ENCODE results near the gene MED29.
A peak's percentile ranks its signal among the peaks of the same experiment; 100 is the strongest.

The MED29 gene

DNA sequence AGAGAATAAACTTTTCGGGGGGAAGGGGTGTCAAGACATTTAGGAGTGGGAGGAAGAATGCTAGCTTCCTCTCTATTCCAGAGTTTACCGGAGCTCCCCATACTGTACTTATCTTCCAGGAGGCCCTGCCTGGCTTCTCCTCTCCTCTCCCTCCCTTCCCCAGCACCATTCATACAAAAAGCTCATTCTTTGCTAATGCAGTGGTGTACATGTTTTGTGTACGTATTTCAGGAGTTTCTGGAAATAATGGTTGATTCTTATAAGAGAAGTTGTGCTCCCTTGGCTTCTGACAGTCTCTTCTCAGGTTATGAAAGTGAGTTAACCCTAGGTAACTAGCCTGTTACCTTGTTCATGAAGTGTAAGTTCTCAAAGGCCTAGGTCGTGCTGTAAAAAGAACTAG lies 41.9 kb upstream of the MED29 start:
- TF ChIP-seq, protein P1, sequence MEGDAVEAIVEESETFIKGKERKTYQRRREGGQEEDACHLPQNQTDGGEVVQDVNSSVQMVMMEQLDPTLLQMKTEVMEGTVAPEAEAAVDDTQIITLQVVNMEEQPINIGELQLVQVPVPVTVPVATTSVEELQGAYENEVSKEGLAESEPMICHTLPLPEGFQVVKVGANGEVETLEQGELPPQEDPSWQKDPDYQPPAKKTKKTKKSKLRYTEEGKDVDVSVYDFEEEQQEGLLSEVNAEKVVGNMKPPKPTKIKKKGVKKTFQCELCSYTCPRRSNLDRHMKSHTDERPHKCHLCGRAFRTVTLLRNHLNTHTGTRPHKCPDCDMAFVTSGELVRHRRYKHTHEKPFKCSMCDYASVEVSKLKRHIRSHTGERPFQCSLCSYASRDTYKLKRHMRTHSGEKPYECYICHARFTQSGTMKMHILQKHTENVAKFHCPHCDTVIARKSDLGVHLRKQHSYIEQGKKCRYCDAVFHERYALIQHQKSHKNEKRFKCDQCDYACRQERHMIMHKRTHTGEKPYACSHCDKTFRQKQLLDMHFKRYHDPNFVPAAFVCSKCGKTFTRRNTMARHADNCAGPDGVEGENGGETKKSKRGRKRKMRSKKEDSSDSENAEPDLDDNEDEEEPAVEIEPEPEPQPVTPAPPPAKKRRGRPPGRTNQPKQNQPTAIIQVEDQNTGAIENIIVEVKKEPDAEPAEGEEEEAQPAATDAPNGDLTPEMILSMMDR (IDR thresholded peaks at IDR 0.05; ENCODE audit: borderline replicate concordance, control extremely low read depth, extremely low read depth, insufficient read depth, missing control alignments): no peak
- no peak for DNase-seq (ENCODE audit: low spot score)
- in situ Hi-C loops (cut with MboI; ENCODE audit: low sequenced_read_pairs, unreplicated experiment): no loop called here

DNA sequence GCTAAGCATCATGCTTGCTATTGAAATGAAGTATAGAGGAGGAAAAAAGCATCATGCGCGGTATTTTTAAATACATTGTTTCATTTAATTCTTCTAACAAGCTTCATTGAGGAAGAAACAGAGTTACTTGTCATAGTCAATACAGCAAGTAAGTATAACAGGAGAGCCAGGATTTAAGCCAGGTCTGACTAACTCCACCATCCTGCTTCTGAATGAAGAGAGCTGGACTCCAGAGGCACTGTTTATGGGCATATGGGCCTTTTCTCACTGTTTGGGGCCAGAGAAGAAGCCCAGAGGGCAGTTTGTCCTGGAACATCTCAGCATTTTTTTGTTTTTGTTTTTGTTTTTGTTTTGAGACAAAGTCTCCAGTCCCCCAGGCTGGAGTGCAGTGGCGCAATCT lies 41.0 kb upstream of the MED29 start:
- DNase-seq (ENCODE audit: low spot score): no peak
- in situ Hi-C loops (cut with MboI; ENCODE audit: low sequenced_read_pairs, unreplicated experiment): no loop called here
- TF ChIP-seq, protein P1 (IDR thresholded peaks at IDR 0.05; ENCODE audit: borderline replicate concordance, control extremely low read depth, extremely low read depth, insufficient read depth, missing control alignments): no peak

DNA sequence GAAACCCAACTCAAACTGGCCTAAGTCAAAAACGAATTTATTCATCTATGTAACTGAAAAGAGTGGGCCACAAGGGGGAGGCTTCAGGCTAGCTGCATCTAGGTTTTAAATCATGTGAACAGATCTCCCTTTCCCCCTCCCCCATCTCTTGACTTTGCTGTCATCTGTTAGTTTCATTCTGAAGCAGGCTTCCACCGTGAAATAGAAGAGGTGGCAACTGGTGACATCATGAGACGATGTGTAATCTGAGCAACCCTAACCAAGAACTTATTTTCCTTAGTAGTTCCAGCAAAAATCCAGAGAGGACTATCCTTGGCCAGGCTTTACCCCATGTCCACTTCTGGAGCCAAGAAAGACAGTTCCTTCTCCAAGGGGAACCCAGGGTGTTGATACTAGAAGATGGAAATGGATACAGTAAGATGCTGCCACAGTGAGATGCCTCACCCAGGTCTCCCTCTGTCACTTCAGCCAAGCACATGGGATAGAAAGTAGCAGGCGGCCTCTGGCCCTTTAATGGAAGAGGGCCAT lies 39.6 kb upstream of the MED29 start:
- peak; percentile 87 for DNase-seq (ENCODE audit: low spot score)
- in situ Hi-C loops (cut with MboI; ENCODE audit: low sequenced_read_pairs, unreplicated experiment): no loop called here
- TF ChIP-seq, protein P1 (IDR thresholded peaks at IDR 0.05; ENCODE audit: borderline replicate concordance, control extremely low read depth, extremely low read depth, insufficient read depth, missing control alignments): peak; percentile 31

DNA sequence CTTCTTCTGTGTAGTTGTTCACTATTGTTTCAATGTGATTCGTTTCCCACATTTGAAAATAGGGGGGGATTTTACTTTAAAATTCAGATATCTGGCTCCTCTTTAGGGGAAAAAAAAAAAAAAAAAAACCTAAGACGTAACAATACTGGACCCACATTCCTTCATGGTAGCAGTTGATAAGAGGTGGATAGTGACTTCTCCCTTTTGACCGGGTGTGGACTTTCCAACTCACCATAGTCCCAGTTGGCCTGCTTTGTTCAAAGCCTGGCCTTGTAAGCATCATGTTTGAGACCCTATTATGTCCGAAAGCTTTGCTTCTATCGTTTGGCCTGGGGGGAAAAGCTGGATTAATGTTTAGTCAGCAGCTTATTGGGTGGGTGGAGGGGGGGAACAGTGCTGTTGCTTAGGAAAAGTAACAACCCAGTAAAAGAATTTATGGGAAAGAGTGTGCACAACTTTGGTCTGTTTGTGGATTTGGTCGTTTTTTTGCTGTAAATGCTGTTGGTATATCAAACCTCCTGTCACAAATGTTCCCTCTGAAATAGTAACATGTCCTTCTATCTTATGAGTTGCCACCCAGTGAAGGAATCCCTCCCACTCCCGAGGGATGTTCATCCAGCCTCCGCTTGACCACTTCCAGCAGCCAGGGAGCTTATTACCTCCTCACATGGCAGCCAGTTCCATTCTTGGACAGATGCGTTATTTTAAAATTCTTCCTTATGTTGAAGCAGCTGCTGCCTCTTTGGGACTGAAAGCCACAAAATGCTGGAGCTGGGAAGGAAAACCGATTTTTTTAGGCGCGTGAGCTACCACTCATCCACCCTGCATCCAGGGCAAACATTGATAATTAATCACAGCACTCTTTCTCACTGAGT lies 38.6 kb upstream of the MED29 start:
- TF ChIP-seq, protein P1 (IDR thresholded peaks at IDR 0.05; ENCODE audit: borderline replicate concordance, control extremely low read depth, extremely low read depth, insufficient read depth, missing control alignments): no peak
- no peak for DNase-seq (ENCODE audit: low spot score)
- in situ Hi-C loops (cut with MboI; ENCODE audit: low sequenced_read_pairs, unreplicated experiment): no loop called here

DNA sequence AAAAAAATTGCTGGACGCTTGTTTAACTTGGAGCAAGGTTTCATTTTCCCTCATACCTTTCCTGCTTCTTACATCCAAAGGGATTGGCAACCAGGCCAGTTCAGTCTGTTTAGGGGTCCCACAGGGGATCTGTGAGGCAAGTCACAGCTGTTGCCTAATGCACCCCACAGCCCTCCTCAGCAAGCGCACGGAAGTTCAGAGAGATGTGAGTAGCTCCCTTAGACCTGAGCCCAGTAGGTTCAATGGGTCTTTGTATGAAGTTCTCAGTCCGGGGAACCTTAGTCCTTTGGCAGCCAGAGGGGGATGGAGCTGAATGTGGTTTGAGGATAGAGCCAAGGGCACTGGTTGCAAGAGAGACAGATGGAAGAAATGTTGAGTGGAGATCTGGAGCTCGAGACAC lies 35.9 kb upstream of the MED29 start:
- in situ Hi-C loops (cut with MboI; ENCODE audit: low sequenced_read_pairs, unreplicated experiment): no loop called here
- DNase-seq (ENCODE audit: low spot score): no peak
- TF ChIP-seq, protein P1 (IDR thresholded peaks at IDR 0.05; ENCODE audit: borderline replicate concordance, control extremely low read depth, extremely low read depth, insufficient read depth, missing control alignments): no peak

DNA sequence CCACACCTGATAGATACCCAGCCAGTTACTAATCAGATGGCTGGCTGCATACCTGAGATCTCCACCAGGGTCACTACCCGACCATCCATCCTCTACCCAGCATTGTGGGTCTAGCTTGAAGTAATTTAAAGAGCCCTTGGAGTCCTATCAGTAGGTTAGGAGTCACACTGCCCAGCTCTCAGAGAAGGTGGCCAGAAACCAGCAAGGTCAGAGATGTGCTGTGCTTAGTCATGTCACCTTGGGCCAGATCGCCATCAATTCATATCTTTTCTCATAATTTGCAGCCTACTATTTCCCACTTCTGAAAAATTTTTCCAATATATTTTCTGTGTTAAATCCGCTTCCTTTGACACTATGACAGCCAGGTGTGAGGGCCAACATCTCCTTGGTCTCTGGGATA lies 35.1 kb upstream of the MED29 start:
- DNase-seq (ENCODE audit: low spot score): no peak
- in situ Hi-C loops (cut with MboI; ENCODE audit: low sequenced_read_pairs, unreplicated experiment): no loop called here
- TF ChIP-seq, protein P1 (IDR thresholded peaks at IDR 0.05; ENCODE audit: borderline replicate concordance, control extremely low read depth, extremely low read depth, insufficient read depth, missing control alignments): no peak

All from GM13976 (cell line).